Left kidney (tissue), 2 donors: ENCODE results near the gene TTC28. TPM values are rescaled to one million over a fixed set of nuclear protein-coding genes. Genes with fewer than 3 reads are reported as not detected.
"Not testable (repeated sequence)": the region's sequence is repeated elsewhere in the genome, so short reads cannot be mapped to it uniquely, and the experiment has no call there.

Experiments used
- DNase-seq: peaks from one replicate; pipeline ENCODE4 v3.0.0-alpha.2; 2013
- polyA plus RNA-seq: library from polyadenylated mRNA; unstranded; fragments of 120-200 nt; gene quantifications from one replicate; pipeline ENCODE4 v1.2.1, GENCODE V29; 2013; ENCODE audit not compliant: insufficient read length

The TTC28 gene
- polyA plus RNA-seq, 1 donor, result 45.8 TPM

DNA sequence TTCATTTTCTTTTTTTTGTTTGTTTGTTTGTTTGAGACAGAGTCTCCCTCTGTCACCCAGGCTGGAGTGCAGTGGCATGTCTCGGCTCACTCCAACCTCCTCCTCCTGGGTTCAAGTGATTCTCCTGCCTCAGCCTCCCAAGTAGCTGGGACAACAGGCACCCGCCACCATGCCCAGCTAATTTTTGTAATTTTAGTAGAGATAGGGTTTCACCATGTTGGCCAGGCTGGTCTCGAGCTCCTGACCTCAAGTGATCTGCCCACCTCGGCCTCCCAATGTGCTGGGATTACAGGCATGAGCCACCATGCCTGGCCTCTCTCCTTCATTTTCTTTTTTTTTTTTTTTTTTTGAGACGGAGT is 118.9 kb downstream of the TTC28 start:
- DNase-seq, result not testable (repeated sequence)

DNA sequence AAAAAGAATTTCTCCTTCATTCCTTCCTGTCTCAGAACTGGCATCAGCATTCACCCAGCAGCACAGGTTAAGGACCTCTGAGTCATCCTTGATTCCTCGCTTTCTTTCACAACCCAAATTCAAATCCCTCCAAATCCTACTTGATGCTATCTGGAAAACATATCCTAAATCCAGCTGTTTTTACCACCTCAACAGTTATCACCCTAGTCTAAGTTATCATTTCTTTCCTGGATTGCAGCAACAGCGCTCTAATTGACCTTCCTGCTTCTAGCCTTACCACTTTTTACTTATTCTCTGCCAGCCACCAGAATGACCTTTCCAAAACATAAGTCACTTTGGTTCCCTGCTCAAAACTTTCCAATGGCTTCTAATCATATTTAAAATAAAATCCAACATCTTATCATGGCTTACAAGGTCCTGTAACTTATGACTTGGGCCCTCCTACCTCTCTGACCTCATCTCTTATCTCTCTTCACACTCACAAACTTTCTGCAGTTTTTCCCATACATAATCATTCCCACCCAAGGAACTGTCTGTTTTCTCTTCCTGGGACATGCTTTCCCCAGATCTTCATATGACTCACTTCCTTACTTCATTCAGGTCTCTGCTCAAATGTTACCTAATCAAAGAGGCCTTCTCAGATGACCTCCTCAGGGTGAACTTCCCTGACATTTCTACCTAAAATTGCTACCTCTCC is 119.4 kb downstream of the TTC28 start:
- no peak for DNase-seq

DNA sequence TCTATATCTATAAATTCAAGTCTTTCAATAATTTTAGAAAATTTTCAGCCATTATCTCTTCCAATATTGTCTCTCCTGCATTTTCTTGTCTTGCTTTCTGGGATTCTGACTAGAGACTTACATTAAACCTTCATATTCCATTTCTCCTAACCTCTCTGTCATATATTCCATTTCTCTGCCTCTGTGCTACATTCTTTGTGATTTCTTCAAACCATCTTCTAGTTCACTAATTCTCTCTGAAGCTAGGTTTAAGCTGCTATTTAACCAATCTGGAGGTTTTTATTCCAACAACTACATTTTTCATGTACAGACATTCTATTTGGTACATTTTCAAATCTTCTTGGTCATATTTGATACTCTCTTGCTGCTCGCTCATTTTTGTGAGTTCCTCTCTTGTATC is 122.5 kb downstream of the TTC28 start:
- no peak for DNase-seq

DNA sequence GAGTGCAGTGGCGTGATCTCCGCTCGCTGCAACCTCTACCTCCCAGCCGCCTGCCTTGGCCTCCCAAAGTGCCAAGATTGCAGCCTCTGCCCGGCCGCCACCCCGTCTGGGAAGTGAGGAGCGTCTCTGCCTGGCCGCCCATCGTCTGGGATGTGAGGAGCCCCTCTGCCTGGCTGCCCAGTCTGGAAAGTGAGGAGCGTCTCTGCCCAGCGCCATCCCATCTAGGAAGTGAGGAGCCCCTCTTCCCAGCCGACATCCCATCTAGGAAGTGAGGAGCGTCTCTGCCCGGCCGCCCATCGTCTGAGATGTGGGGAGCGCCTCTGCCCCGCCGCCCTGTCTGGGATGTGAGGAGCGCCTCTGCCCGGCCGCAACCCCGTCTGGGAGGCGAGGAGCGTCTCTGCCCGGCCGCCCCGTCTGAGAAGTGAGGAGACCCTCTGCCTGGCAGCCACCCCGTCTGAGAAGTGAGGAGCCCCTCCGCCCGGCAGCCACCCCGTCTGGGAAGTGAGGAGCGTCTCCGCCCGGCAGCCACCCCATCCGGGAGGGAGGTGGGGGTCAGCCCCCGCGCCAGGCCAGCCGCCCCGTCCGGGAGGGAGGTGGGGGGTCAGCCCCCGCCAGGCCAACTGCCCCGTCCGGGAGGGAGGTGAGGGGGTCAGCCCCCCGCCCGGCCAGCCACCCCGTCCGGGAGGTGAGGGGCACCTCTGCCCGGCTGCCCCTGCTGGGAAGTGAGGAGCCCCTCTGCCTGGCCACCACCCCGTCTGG is 126.4 kb downstream of the TTC28 start:
- DNase-seq, result not testable (repeated sequence)

DNA sequence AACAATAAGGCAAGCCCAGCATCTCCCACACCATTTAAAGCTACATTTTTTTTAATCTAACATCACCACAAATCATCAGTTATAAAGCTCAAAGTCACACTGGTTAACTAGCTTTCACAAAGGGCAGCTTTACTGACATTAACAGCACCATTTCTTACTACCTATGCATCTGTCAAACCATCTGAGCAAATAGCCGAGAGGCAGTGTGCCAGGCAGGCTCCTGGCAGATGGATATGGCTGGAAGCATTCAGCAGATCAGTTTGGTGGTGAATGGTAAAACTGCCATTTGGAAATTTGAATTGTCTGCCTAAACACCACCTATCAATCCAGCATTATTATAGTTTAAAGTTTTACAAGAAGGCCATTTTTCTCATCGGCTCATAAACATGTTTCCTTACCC is 131.2 kb downstream of the TTC28 start:
- DNase-seq, result no peak

DNA sequence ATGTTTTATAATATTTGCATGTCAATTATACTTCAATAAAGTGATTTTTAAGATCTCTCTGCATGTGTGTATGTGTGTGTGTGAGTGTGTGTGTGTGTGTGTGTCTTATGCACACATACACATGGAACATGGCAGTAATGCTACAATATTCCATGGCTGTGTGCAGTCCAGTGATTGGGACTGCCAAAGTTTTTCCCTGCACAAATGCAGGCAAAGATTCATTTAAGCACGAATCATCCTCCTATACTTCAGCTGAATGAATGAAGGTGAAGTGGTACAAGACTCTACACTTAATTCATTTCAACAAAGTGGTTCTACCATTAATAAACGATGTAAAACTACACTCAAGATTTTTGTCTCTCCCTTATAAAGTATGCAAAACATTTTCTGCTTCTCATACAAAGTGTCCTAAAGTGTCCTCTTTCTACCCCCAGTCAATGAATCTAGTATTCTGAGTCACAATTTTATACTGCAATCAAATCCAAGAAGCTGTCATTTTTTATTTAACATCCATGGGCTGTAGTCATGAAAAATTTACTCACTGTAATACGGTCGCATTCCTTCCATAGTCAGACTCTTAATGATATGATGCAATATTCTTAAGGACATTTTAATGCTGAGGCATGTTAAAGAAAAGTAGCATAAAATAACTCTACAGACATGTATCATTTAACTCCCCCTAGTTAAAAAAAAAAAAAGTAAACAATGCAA is 132.4 kb downstream of the TTC28 start:
- DNase-seq, result peak; percentile 12

DNA sequence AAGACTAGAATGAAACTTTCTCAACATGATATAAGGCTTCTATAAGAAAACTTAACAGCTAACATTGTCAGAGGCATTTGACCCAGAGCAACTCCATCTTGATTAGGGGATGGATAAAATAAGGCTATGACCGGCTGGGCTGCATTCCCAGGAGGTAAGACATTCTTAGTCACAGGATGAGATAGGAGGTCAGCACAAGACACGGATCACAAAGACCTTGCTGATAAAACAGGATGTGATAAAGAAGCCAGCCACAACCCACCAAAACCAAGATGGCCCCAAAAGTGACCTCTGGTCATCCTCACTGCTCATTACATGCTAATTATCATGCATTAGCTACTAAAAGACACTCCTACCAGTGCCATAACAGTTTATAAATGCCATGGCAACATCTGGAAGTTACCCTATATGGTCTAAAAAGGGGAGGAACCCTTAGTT is 135.2 kb downstream of the TTC28 start:
- no peak for DNase-seq

DNA sequence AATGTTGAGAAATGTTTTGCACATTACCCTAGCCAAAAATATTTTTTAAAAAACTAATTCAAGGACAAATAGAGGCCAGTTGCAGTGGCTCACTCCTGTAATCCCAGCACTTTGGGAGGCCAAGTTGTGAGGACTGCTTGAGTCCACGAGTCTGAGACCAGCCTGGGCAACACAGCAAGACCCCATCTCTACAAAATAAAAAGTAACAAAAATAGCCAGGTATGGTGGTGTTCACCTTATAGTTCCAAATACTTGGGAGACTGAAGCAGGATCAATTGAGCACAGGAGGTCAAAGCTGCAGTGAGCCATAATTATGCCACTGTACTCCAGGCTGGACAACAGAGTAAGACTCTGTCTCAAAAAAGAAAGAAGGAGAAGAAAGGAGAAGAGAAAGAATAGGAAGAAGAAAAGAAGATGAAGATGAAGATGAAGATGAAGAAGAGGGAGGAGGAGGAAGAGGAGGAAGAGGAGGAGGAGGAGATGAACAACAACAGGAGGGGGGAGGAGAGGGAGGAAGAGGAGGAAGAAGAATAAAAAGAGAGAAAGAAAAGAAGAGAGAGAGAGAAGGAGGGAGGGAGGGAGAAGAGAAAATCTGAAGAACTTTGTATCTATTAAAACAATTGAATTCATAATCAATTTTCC is 136.5 kb downstream of the TTC28 start:
- no peak for DNase-seq

DNA sequence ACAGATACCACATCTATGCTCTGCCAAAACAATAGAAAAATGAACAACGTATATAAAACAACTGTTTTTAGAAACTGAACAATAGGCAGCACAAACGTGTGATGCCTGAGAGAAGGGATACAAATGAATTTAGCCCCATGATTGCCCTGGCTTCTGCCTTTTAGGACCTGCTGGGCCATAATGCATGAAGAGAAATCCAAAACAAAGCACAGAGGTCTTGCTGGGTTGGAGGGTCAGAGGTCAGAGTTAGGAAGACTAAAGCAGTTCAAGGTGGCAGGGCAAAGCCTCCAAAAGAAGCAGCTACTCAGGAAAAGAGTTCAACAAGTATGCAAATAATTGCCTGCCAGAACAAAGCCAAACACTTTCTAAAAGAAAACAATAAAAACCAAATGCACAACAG is 138.5 kb downstream of the TTC28 start:
- DNase-seq, result no peak

DNA sequence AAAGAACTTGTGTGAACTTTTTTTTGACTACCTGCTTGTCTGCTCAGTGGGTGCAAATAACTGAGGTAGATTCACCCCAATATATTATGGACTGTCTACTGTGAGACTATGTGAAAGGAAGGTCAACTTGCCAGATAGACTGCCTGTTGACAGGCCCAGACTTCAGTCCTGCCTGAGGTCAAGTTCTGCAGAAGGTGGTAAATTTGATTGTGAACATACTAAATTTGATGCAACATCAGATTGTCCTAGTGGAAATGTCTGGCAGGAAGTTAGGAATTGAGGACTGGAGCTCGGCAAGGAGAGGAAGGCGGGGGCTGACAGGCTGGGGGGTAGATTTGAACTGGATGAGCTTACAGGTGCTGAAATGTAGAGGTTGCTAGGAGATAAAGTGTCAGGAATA is 140.7 kb downstream of the TTC28 start:
- no peak for DNase-seq

DNA sequence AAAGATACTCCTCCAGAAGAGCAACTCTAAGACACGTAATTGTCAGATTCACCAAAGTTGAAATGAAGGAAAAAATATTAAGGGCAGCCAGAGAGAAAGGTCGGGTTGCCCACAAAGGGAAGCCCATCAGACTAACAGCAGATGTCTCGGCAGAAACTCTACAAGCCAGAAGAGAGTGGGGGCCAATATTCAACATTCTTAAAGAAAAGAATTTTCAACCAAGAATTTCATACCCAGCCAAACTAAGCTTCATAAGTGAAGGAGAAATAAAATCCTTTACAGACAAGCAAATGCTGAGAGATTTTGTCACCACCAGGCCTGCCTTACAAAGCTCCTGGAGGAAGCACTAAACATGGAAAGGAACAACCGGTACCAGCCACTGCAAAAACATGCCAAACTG is 149.1 kb downstream of the TTC28 start:
- DNase-seq, result not testable (repeated sequence)

DNA sequence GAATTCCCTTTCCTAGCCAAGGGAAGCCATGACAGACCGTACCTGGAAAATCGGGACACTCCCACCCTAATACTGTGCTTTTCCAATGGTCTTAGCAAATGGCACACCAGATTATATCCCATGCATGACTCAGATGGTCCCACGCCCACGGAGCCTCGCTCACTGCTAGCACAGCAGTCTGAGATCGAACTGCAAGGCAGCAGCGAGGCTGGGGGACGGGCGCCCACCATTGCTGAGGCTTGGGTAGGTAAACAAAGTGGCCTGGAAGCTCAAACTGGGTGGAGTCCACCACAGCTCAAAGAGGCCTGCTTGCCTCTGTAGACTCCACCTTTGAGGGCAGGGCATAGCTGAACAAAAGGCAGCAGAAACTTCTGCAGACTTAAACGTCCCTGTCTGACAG is 150.5 kb downstream of the TTC28 start:
- not testable (repeated sequence) for DNase-seq

DNA sequence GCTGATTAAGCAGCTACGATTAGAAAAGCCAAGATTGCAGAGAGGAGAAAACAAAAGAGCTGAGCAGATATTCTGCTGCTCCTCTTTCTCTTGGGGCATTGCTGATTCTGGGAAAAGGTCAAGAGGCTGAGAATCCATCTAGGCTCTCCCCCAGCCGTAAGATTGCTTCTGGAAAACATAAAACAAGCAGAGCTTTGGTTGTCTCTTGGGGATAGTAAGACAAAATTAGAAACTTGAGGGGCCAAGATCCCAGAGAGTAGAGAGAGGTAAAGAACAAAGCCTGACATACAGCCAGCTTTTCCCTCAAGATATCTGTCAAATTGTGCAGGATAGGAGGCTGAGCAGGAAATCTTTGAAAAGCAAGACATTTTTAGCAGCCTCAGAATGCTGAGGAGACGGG is 158.2 kb downstream of the TTC28 start:
- no peak for DNase-seq

DNA sequence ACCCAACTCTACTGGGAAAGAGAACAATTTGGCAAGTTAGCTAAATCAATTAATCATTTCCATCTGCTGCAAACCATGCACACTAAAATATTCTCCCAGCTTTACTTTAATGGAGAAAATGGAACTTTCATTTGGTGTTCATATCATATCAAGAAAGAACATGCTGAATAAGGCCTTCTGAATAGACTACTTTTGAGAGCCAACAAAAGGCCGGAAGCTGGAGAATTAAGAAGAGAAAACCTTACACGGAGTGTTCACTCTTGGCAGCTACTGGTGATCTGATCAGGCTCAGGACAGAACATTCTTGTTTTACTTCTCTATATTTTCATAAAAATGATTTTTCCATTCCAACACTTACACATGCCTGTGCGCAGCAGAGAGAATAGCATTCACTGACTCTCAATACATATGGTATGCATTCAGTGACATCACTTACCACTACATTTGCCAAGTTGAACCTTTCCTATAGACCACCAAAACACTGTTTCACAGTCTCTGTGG is 165.3 kb downstream of the TTC28 start:
- DNase-seq, result no peak

DNA sequence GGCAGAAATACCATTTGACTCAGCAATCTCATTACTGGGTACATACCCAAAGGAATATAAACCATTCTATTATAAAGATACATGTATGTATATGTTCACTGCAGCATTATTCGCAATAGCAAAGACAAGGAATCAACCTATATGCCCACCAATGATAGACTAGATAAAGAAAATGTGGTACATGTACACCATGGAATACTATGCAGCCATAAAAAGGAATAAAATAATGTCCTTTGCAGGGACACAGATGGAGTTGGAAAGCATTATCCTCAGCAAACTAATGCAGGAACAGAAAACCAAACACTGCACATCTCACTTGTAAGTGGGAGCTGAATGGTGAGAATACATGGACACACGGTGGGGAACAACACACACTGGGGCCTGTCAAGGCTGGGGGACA is 167.3 kb downstream of the TTC28 start:
- DNase-seq, result not testable (repeated sequence)

DNA sequence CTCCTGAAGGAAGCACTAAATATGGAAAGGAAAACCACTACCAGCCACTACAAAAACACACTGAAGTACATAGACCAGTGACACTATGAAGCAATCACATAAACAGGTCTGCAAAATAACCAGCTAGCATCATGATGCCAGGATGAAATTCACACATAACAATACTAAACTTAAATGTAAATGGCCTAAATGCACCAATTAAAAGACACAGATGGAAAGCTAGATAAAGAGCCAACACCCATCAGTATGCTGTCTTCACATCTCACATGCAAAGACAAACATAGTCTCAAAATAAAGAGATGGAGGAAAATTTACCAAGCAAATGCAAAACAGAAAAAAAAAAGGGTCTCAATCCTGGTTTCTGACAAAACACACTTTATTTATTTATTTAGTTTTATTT is 171.7 kb downstream of the TTC28 start:
- no peak for DNase-seq

DNA sequence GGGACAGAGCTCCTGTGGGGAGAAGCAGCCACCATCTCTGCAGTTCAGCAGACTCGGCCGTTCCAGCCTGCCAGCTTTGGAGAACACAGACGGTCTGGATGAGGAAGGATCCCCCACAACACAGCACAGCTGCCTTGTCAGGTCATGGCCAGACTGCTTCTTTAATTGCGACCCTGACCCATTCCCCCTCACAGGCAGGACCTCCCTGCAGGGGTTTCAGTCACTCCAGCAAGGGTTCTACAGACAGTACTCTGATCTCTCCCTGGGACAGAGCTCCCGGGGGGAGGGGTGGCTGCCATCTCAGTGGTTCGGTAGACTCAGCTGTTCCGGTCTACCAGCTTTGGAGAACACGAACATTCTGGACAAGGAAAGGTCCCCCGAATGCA is 173.5 kb downstream of the TTC28 start:
- DNase-seq, result peak; percentile 26

DNA sequence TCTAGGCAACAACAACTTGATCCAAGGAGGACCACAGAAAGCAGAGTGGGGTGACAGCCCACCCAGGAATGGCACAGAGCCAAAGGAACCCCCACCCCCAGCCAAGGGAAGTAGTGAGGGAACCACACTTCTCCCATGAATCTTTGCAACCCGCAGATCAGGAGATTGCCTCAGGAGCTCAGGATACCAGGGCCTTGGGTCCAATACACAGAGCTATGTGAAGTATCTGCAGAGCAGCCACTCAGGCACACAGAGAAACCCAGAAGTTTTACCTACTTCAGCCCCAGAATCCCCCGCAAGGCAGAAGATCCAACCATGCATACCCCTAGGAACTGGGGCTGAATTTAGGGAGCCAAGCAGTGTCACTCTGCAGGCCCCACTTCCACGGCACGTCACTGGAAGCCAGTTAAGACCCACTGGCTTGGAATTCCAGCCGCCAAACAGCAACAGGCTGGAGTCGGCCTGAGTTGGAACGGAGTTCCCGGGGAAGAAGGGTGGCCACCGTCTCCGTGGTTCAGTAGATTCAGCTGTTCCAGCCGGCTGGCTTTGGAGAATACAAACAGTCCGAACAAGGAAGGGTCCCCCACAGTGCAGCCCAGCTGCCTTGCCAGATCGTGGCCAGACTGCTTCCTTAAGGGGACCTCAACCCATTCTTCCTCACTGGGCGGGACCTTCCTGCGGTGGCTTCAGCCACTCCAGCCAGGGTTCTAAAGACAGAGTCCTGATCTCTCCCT is 174.1 kb downstream of the TTC28 start:
- DNase-seq, result peak; percentile 50

DNA sequence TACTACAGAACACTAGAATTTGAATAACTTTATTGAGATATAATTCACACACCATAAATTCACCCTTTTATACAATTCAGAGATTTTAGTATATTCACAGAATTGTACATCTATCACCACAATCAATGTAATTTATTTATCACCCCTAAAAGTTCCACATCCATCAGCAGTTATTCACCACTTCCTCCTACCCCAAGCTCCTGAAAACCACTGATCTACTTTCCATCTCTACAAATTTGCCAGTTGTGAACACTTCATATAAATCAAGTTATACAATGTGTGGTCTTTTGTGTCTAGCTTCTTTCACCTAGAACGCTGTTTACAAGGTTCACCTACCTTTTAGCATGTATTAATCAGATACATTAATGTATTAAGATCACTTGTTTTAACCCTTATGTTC is 179.6 kb downstream of the TTC28 start:
- no peak for DNase-seq

DNA sequence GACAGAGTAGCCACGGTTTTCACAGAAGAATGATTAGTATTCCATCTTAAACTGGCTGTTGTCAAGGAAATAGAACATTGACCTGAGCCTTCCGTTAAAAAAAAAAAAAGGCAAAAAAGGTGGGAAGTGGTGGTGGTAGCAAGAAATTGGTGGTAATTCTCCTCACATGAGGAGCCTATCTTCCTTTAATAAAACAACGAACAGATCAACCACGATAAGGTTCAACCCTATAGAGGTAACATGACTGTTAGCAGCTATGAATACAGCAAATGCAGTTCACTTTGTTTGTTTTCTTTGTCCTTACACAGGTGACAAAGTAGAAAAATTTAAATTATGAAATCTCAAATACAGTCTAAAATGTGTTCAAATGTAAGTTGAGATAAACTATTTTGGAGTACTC is 181.6 kb downstream of the TTC28 start:
- DNase-seq, result no peak

DNA sequence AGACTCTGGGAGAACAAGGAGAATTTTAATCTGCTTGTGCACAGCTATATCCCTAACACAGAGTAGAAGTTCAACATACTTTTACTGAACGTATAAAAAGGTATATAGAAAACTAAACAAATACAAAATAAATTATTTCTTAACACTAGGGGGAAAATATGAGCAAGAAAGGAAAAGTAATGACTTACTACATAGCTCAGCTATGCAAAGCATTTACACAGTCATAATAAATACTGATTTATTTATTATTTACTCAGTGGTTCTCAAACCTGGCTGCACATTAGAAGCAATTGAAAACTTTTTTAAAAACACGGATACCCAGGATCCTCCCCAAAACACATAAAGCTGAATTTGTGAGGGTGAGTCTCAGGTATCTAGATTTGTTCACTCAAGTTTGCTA is 182.5 kb downstream of the TTC28 start:
- DNase-seq, result no peak

DNA sequence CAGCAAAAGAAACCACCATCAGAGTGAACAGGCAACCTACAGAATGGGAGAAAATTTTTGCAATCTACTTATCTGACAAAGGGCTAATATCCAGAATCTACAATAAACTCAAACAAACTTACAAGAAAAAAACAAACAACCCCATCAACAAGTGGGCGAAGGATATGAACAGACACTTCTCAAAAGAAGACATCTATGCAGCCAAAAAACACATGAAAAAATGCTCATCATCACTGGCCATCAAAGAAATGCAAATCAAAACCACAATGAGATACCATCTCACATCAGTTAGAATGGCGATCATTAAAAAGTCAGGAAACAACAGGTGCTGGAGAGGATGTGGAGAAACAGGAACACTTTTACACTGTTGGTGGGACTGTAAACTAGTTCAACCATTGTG is 188.4 kb downstream of the TTC28 start:
- not testable (repeated sequence) for DNase-seq
